ENCODE data around the gene NSD2.

DNA sequence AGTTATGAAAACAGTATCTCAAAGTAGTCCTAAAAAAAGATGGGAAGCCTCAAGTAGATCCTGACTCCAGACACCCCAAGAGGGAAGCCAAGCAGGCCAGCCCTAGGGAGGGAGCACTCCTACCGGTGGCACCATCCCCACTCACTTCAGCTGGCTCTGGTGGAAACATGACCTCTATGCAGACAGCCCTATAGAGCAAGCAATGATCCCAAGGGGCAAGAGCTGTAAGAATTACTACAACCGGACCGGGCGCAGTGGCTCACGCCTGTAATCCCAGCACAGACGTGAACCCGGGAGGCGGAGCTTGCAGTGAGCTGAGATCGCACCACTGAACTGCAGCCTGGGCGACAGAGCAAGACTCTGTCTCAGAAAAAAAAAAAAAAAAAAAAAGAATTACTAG, 20.9 kb upstream of the NSD2 start:
- TF ChIP-seq EWSR1 (IDR thresholded peaks at IDR 0.05; ENCODE audit: borderline replicate concordance, low read depth, partially characterized antibody) (no peak), POLR2A (conservative IDR thresholded peaks at IDR 0.05) (no peak), CCAR2 (IDR thresholded peaks at IDR 0.05; ENCODE audit: low read depth, low read length) (no peak), RBM34 (IDR thresholded peaks at IDR 0.05; ENCODE audit: borderline replicate concordance, insufficient read depth, low read length) (no peak), HDGF (IDR thresholded peaks at IDR 0.05) (no peak), KDM1A (IDR thresholded peaks at IDR 0.05) (no peak), ATF7 (IDR thresholded peaks at IDR 0.05) (no peak), YY1 (IDR thresholded peaks at IDR 0.05; ENCODE audit: borderline replicate concordance in 1 of 3, control insufficient read depth in 1 of 3, extremely low read depth in 1 of 3, insufficient read depth in 3 of 3, insufficient read length in 1 of 3, insufficient replicate concordance in 2 of 3, low read depth in 1 of 3, low read length in 2 of 3) (no peak), EP300 (IDR thresholded peaks at IDR 0.05; ENCODE audit: low read length) (no peak), POLR3A (IDR thresholded peaks at IDR 0.05; ENCODE audit: borderline replicate concordance, extremely low read depth, insufficient read depth, insufficient read length) (no peak), ZBTB33 (CRISPR knock-in tag; IDR thresholded peaks at IDR 0.05) (no peak)
- TF ChIP-seq, protein P1, sequence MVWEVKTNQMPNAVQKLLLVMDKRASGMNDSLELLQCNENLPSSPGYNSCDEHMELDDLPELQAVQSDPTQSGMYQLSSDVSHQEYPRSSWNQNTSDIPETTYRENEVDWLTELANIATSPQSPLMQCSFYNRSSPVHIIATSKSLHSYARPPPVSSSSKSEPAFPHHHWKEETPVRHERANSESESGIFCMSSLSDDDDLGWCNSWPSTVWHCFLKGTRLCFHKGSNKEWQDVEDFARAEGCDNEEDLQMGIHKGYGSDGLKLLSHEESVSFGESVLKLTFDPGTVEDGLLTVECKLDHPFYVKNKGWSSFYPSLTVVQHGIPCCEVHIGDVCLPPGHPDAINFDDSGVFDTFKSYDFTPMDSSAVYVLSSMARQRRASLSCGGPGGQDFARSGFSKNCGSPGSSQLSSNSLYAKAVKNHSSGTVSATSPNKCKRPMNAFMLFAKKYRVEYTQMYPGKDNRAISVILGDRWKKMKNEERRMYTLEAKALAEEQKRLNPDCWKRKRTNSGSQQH (CRISPR knock-in tag; IDR thresholded peaks at IDR 0.05), result no peak

Measured in K562 (cell line).